Stimulated activated CD4-positive, alpha-beta T cell treated with anti-CD3 and anti-CD28 coated beads, Interleukin-15, amount 100 ng/mL, for 1 hour (primary cell): ENCODE data around the gene RNF115.
A peak's percentile ranks its signal among the peaks of the same experiment; 100 is the strongest.
"Not testable (repeated sequence)": the region's sequence is repeated elsewhere in the genome, so short reads cannot be mapped to it uniquely, and the experiment has no call there.

Experiments used
- DNase-seq, 2 donors: peaks; one replicate each; pipeline ENCODE4 v3.0.0-alpha.2; 2020; ENCODE audit warnings: low read depth in 1 of 2, low spot score in 1 of 2

Gene RNF115

GRCh38 chr1:145747398-145748247 lies 76.3 kb downstream of the RNF115 start:
- DNase-seq, result no peak

GRCh38 chr1:145740269-145740668 lies 83.6 kb downstream of the RNF115 start:
- no peak for DNase-seq

- DNase-seq, result no peak
Observed at GRCh38 chr1:145736191-145736590, 87.7 kb downstream of the RNF115 start.

GRCh38 chr1:145730900-145731299 lies 93.0 kb downstream of the RNF115 start:
- DNase-seq, result no peak

- no peak for DNase-seq
Observed at GRCh38 chr1:145730467-145730866, 93.4 kb downstream of the RNF115 start.

- DNase-seq, result no peak
Observed at GRCh38 chr1:145729666-145730436, 94.0 kb downstream of the RNF115 start.

GRCh38 chr1:145729196-145729595 lies 94.7 kb downstream of the RNF115 start:
- DNase-seq, result no peak

GRCh38 chr1:145726193-145726592 lies 97.7 kb downstream of the RNF115 start:
- not testable (repeated sequence) for DNase-seq

GRCh38 chr1:145720878-145721671 lies 102.8 kb downstream of the RNF115 start:
- peak; percentile 42 to 57 for DNase-seq

- no peak for DNase-seq
Observed at GRCh38 chr1:145720556-145720877, 103.4 kb downstream of the RNF115 start.

- DNase-seq, result no peak
Observed at GRCh38 chr1:145719230-145720079, 104.4 kb downstream of the RNF115 start, which contains the start of gene CD160. Gene CD160 (plus strand): TSS chr1:145719499. CDS start chr1:145728328, 8,829 bp downstream.

- not testable (repeated sequence) for DNase-seq
Observed at GRCh38 chr1:145718465-145718864, 105.4 kb downstream of the RNF115 start.

GRCh38 chr1:145717833-145718232 lies 106.1 kb downstream of the RNF115 start:
- DNase-seq, result no peak

- no peak for DNase-seq
Observed at GRCh38 chr1:145716641-145717345, 107.1 kb downstream of the RNF115 start.

- no peak for DNase-seq
Observed at GRCh38 chr1:145714524-145715111, 109.3 kb downstream of the RNF115 start.

- no peak for DNase-seq
Observed at GRCh38 chr1:145711213-145711651, 112.7 kb downstream of the RNF115 start.

- DNase-seq, result no peak
Observed at GRCh38 chr1:145710291-145711027, 113.4 kb downstream of the RNF115 start.

GRCh38 chr1:145708063-145708462 lies 115.8 kb downstream of the RNF115 start:
- DNase-seq, result no peak
